GM12875 (cell line): Measurements from ENCODE around the gene FER.

ENCODE experiments used
- H3K4me3 ChIP-seq: one replicate; pipeline ENCODE4 v1.5.1; 2011; ENCODE audit warnings: low read depth, low read length, control low read depth
- CTCF ChIP-seq: IDR thresholded peaks from 2 replicates; pipeline ENCODE4 v1.5.1; 2011; ENCODE audit warnings: low read depth, mild to moderate bottlenecking, control low read depth, inconsistent platforms, low read length, moderate library complexity, borderline replicate concordance; ENCODE audit not compliant: insufficient read depth

Gene FER

GRCh38 chr5:109242518-109242917, 494.8 kb downstream of the FER start:
- no peak for TF ChIP-seq CTCF
- no peak overlapping the region for H3K4me3 ChIP-seq

- TF ChIP-seq CTCF = no peak
- H3K4me3 ChIP-seq = no peak overlapping the region
These were observed 498.7 kb downstream of the FER start for GRCh38 chr5:109246395-109246794.
